ENCODE measurements around the gene DLG5.

Gene DLG5

DNA sequence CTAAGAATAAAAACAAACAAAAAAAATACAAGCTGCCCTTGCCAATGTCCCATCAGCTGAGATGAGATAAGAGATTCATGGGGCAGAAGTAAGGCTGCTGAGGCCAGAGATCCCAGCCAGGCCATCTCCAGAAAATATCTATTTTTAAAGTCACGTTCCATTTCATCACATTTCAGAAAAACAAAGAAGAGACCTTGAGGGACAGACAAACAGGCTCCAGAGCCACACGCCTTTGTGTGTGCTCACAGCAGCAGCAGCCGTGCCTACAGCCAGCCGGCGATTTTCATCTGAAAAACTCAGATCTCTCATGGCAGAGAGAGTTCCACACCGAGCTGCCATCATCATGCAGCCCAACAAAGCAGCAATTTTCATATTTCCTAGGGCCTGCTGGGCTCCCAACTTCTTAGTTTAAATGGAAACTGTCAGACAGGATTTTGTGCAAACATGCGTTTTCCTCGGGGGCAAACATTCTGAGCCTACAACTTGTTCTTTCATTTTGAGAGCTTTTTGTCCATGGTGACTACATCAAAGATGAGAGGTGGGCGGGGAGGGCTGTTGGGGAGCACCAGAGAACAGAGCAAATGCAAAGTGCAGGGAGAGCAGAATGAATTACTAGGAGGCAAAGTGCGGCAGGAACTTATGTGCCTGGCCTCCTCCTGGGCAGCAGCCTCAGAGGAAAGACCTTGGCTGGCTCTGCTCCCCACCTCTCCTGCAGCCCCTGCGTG is 38.8 kb downstream of the DLG5 start:
- no peak for DNase-seq

DNA sequence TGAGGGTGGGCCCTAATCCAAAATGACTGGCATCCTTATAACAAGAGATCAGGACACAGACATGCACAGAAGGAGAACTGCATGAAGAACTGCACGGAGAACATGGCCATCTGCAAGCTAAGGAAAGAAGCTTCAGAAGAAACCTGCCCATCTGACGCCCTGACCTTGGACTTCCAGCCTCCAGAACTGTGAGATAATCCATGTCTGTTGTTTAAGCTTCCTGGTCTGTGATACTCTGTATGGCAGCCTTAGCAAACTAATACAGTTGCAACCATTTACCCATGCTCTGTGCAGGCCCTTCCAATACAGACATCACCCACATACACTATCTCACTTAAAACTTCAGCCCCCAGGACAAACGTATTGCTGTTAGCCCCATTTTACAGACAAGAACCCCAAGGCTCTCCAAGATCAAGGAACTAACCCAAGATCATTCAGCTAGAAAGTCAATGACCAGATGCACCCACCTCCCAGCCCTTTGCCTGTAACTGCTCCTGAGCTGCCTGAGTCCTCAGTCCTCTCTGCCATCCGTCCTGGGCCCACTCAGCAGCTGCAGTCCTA is 39.7 kb downstream of the DLG5 start:
- no peak for DNase-seq

DNA sequence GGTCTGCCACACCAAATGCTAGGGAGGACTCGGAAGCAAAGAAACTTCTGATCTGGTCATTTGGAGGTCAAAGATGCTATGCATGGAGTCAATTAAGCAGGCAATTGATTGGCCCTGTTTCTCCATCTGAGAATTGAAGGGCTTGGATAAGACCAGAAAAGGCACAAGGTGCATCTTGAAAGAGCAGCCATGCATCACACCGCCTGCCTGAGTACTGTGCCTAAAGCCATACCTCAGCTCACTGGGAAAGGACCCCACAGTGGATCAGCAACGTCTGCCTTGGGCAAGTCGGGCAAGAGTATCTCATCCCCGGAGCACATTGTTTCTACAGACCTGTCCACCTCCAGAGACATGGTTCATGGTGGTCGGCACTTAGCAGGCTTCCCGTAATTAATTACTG is 42.4 kb downstream of the DLG5 start:
- no peak for DNase-seq

DNA sequence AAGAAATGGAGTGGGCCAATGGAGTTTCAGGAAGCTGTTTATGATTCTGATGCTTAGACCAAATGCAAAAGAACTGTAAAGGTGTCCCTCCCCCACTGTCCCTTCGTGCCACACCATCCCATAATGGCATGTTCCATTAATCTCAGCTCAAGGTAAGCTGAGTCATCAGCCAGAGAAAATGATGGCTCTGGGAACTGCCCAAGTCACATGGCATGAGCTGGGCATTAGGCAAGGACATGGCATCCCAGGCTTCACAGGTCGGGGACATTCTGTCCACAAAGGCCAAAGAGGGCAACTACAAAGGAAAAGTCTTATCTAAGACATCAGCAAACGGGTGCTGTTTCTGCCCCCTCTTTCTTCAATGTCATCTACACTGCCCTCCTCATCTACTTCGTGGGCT is 44.9 kb downstream of the DLG5 start:
- DNase-seq, result no peak

DNA sequence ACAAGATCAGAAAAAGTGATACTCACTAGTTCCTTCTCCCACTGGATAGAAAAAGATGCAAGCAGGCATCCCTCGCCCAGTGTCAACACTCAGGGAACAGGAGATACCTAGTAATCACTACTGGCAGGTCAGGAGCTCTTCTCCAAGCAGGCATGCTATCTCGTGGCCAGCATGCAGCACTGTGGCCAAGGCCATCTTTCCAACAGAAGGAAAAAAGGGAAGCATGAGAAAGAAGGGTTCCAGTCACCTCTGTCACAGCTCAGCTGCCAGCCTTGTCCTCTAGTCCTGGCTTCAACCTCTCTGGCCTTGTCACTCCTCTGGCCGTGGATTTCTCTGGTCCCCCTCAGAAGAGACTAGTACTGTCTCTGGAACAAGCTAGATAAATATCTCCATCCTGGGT is 45.3 kb downstream of the DLG5 start:
- DNase-seq, result no peak

DNA sequence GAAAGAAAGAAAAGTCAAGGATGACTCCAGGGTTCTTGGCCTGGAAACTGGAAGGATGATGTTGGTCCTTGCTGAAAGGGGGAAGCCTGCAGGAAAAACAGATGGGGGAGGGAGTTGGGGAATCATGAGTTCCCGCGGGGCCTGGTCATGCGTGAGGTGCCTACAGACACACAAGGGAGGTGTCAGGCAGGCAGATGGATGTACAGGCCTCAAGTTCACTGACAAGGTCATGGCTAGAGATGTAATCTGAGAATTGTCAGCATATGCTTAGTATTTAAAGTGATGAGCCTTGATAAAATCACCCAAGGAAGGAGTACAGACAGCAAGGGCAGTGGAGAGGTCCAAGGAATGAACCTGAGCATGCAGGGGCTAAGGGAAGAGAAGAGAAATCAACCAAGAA is 46.8 kb downstream of the DLG5 start:
- DNase-seq, result no peak

DNA sequence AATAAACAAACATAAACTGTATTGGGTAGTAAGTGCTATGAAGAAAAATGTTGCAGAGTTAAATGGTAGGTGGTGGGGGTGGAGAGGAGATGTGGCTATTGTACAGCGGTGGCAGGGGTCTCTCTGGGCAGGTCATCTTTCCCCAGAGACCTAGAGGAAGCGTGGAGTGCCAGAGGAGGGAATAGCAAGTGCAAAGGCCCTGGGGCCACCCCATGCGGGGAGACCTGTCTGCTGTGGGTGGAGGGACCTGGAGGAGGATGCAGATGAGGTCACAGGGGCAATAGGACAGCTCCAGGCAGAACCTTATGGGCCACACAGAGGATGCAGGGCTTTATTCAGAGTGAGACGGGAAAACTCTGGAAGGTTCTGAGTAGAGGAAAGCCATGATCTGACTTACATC is 47.5 kb downstream of the DLG5 start:
- DNase-seq, result no peak

DNA sequence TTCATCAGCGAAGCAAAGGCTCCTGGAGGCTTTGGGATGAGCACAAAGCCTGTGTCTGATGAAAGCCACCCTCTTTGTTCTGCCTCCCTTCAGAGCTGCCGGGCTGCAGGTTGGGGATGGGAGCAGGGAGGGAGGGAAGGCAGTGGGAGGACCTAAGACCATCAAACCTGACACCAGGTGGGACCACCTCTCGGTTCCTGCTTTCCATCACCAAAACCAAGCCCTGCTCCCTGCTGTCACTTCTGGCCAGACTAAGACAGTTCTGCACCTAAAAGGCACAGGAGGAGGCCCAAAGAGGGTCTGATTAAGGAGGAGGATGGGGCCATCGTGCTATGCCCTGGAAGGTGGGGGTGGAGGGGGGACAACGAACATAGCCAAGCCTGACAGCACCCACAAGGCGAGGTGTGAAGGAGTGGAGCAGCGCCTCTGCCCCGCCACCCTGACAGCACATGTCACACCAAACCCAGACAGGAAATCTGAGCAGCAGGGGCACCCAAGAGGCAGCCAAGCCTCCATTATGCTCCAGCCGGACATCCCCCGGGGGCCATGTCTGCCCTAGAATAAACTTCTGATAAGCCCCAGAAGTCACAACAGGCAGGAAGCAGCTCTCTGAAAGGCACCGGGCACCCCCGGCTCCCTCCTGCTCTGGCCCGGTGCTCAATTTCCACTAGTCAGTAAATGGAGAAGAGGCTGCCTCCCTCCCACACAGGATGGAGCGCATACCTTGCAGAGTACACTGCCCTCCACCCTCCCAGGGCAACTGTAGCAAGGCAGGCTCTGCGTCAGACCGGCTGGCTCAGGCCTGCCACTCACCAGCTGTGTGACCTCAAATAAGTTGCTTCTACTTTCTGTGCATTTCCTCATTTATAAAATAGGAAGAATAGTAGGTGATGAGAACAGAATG is 48.9 kb downstream of the DLG5 start:
- no peak for DNase-seq

DNA sequence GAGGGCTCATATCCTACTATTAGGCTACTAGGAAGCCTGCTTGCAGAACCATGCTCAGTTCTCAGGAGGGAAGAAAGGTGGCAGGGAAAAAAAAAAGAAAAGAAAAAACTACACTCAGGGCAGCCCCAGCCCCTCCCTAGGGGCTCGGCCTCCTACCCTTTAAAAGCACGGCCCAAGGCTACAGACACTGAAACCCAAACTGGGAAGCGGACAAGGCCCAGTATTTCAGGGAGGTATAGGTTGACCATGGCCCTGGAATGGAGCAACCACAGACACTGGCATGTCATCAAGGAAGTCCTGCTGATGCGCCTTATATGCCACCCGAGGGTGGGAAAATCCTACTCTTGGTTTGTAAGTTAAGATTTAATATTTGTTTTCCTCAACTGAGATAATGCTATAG is 50.8 kb downstream of the DLG5 start:
- no peak for DNase-seq

DNA sequence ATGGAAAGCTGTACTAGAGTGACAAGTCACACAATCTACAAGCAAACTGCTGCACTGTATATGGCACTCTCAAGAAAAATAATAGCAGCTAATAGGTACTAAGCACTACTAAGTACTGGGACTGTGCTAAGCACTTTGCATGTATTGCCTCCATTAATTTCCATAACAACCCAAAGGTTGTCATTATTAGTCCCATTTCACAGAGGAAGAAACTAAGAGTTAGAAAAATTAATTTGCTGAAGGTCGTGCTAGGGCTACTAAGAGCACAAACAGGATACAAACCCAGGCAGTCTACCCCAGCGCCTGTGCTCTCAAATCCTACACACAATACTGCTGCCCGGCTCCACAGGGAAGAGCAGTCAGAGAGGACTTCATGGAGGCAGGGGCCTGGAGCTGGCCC is 51.7 kb downstream of the DLG5 start:
- no peak for DNase-seq

DNA sequence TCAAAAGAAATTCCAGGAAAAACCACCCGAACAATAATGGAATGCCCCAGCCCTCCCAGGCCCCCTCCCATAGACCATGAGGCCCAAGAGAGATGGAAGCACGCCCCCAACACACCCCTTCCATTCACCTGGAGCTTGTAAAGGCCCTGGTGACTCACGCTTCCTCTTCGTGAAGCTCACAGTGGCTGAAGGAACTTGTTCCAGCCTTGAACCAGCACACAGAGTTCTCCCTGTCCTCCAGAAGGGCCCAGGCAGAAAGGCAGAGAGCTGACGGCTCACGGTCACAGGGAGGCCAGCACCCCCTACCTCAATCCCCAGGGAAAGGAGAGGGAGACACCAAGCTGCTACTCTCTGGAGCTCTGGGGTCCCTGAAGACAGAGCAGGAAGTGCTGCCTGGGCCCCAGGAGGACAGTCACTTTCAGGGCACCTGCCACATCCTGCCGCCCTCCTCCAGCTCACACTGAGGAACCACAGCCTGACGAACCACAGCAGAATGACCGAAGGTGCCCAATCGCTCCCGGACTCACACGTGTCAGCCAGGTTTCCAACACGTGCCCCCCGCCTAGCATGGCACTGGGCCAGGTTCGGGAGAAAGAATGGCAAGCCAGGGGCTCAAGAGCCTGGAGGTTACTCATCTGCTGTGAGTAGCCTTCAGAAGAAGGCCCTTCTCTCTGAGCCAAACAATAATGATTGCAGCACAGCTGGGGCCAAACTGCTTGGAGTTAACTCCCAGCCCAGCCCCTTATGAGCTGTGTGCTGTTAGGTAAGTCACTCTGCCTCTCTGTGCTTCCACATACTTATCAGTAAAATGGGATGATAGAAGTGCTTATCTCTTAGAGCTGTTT is 52.8 kb downstream of the DLG5 start:
- peak; percentile 30 for DNase-seq

DNA sequence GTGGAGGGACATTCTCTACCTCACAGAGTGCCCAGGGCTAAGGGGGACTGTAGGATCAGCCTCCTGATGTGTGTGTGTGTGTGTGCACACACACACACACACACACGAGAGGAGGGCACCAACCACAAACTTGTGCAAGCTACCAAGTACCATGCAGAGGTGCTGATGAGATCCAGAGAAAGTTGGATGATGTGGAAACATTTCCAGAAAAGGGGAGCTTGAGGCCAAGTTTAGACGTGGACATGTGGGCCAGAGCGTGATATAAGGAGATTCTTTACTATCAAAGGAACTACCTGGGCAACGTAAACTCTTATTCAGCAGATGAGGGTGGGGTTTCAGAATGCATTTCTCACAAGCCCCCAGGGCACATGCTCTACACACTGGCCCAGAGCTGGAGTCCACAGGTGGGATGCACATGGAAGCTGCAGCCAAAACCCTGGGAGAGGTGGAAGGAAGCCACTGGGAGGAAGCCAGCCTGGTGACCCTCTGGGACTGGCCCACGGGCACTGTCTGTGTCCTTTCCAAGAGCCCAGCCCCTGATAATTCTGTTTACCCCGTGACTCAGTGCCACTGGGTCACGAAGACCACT is 53.5 kb downstream of the DLG5 start:
- DNase-seq, result no peak

DNA sequence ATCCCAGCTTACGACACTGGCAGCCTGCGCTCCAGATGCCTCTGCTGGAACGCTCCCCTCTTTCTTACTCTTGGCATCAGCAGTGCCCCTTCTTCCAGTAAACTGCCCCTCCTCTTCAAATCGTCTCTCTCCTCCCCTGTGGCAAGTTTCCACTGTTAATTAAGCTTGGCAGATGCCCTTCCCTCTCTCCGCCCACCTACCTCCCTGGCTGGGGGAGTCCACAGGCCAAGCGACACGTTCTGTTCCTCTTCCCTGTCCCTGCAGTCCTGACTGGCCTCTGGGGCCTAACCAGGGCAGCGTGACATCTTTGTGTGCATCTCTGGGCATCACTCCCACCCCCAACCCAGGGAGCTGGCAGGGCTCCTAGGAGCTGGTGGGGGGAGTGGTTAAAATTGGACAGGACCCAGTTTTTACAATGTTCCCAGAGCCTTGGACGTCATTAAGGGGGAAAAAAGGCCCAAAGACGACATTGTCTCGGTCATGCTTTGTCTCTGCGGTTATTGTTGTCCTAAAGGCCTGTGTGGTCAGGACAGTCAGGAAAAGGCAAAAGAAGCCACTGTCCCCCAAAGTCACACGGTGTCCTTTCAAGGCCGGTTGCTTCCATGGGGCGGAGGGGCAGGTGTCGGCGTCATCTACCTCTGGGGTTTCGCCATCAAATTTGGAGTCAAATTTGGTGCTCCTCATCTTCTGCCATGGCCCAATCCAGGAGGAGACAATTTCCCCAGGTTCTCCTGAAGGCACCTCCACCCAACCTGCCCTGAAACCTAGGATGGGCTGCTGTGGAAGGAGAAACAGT is 54.2 kb downstream of the DLG5 start:
- no peak for DNase-seq

DNA sequence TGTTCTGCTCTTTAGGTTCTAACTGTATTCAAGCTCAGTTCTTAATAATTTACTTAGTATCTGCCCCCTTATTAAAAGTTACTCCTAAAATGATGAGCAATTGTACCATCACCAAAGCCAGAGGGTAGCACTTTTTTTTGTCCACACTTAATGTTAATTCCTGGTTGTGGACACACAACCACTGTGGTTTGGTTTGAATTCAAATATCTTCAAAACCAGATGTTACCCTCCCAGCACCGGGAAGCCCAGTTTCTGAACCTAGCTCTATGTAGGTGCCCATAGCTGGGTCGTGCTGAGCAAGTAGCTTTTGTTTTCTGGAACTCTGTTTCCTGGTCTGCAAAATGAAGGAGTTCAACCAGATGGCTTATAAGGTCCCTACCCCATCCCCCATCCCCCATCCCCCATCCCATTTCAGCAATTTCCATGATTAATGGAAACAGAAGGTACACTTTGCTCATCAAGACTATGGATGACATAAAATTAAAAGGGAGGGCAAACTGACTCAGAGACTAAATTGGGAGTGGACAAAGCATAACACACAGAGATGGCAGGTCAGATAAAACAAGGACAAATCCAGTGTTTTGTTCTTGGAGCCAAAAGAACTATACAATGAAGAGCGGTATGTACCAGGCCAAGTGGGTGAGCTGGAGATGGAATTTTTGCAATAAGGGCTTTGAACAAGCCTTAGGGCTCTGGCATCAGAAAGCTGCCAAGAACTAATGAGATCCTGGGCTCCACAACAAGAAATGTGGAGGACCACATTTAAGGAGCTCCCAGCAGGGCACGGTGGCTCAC is 56.7 kb downstream of the DLG5 start:
- no peak for DNase-seq

DNA sequence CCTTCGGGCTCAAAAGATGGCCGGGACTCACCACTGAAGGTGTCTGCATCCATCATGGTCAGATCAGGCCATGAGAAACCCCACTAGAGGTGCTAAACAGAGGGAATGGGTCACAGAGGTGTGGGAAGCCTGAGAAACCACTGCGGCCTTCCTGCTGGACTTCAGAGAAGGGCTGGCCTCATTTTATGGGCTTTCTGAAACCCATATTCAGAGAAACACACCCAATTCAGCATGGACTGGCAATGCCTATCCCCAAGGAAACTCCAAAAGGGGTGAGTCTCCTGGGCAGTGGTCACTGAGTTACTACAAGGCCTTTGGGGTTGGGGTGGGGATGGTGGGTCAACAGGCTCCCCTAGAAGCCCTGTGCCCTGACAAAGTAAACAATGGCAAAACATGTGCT is 58.0 kb downstream of the DLG5 start:
- DNase-seq, result no peak

DNA sequence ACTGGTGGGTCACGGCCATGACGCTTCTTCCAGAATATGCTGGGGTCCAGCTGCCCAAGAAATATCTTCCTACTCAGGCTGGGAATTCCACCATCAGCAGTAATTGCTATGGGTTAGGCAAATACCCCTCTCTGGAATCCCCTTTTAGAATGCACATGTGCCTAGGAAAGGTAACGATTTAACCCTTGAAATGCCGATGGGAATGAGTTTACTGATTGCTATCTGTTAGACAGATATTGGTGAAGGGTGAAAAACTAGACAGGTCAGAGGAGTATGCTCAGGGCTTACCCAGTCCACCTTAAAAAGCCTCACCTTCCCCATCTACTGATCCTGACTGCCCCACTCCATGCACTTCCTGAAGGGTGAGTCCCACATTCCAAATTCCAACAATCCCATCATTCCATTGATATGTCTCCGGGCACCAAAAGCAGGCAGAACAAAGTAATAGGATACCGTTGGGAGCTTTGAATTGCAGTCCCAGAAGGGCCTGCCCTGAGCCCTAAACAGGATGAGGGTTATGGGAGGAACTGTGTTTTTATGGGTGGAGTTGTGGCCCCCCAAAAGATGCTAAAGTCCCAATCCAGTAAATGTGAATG is 59.3 kb downstream of the DLG5 start:
- DNase-seq, result no peak

DNA sequence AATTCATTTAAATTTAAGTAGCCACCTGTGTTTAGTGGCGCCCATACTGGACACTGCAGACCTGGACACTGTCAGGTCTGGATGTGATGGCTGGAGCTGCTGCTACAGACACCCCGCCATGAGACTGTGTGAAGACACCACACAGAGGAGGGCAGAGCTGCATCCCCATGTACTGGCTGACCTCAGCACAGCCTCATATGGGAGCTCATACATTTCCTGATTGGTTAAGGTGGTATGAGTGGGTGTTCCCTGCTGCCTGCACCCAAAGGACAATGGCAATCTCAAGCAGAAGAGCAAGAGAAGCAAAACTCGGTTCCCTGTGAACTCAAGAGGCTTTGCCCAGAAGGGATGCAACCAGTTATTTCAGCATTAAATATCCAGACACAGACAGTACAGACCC is 60.0 kb downstream of the DLG5 start:
- no peak for DNase-seq

DNA sequence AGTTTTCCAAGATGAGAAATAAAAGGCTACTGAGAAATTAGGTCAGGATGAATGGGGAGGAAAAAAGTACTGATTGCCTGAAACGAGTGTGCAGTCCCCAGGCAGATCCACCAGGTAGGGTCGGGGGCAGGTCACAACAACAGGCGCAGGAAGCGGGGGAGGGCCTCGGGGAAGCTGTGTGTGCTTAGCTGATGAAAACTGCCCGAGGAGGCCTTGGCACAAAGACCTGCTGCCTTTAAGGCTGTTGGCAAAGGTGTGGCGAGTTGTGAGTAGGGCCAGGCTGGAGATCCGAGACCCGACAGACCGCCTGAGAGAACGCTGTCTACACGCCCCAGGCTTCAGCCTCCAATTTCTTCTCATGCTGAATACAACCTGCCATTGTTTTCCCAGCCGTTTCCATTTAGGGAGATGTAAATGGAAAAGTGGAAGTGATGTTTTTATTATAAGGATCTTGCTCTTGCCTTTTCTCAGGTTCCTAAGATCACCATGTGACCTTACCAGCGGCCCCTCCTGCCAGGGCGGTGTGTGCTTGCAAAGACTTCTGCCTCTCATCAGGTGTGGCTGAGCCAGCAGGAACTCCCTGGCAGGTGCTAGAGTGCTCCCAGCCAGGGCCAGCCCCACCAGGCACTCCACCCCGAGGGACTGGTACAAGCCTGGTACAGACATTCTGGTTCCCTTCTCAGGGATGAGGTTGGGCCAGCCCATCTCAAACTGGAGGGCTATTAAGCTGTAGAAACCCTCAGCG is 60.8 kb downstream of the DLG5 start:
- peak; percentile 20 for DNase-seq

DNA sequence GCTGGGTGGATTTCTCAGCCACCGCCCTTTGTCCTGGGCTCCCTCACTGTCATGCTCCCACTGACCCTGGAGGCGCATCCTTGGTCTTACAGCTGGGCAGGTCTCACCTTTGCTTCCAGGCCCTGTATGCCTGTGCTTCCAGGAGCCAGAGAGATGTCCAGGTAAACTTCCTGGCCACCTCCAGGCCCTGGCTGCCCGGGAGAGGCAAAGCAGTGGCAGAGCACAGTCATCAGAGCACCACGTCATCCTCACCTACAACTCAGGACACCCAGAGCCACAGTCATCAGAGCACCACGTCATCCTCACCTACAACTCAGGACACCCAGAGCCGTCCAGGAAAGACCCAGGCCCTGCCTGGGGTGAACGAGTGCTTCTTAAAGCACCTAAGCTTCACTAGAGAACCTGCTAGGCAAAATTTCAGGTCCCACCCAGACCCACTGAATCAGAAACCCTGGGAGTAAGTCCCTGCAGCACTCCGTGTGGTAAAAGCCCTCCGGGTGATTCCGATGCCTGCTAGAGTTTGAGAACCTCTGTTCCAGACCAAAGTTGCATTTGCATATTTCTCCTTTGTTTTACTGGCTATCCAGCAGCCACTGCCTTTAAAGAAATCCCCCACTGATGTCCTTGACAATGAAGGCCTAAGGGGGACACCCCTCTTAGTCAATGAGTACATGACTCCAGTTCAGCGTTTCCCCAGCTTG is 62.3 kb downstream of the DLG5 start:
- DNase-seq, result no peak

All from RPMI8226 (cell line).